ENCODE data around the gene DESI1.
"Not testable (repeated sequence)": the region's sequence is repeated elsewhere in the genome, so short reads cannot be mapped to it uniquely, and the experiment has no call there.

The DESI1 gene

DNA sequence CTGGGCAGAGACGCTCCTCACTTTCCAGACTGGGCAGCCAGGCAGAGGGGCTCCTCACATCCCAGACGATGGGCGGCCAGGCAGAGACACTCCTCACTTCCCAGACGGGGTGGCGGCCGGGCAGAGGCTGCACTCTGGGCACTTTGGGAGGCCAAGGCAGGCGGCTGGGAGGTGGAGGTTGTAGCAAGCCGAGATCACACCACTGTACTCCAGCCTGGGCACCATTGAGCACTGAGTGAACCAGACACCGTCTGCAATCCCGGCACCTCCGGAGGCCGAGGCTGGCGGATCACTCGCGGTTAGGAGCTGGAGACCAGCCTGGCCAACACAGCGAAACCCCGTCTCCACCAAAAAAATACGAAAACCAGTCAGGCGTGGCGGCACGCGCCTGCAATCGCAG lies 10.8 kb upstream of the DESI1 start:
- not testable (repeated sequence) for DNase-seq

DNA sequence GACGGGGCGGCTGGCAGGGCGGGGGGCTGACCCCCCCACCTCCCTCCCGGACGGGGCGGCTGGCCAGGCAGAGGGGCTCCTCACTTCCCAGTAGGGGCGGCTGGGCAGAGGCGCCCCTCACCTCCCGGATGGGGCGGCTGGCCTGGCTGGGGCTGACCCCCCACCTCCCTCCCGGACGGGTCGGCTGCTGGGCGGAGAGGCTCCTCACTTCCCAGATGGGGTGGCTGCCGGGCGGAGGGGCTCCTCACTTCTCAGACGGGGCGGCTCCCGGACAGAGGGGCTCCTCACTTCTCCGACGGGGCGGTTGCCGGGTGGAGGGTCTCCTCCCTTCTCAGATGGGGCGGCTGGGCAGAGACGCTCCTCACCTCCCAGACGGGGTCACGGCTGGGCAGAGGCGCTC lies 10.3 kb upstream of the DESI1 start:
- DNase-seq, result not testable (repeated sequence)

DNA sequence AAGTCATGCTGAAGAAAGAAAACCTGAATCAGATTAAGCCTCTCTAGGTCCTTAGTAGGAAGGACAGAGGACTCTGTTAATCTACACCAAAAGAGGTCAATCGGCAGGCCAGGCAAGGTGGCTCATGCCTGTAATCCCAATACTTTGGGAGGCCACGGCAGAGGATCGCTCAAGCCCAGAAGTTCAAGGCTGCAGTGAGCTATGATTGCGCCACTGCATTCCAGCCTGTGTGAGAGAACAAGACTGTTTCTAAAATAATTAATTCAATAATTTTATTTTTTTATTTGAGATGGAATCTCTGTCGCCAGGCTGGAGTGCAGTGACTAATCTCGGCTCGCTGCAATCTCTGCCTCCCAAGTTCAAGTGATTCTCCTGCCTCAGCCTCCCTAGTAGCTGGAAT lies 4.7 kb upstream of the DESI1 start:
- no peak for DNase-seq

DNA sequence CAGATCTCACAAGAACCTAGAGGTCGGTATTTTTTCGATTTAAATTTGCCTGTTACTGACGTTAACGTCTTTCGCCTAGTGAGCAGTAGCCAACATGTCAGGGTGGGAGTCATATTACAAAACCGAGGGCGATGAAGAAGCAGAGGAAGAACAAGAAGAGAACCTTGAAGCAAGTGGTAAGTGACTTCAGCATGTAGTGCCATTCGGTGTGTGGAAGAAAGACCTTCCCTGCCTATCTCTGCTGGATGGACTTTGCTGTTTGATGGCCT lies 1.0 kb upstream of the DESI1 start:
- DNase-seq, result no peak

GRCh38 chr22:41621099-41621910 lies 462 bp upstream of the DESI1 start, which contains the start of gene XRCC6:
Gene XRCC6 (plus strand): TSS chr22:41621295. CDS start chr22:41622005, 710 bp downstream.
- DNase-seq, result peak; percentile 100

- peak; percentile 62 for DNase-seq
Observed at GRCh38 chr22:41619979-41620588, 759 bp downstream of the DESI1 start.

- no peak for DNase-seq
Observed at GRCh38 chr22:41613456-41613855, 7.4 kb downstream of the DESI1 start.

GRCh38 chr22:41612603-41613306 lies 8.1 kb downstream of the DESI1 start:
- DNase-seq, result no peak

GRCh38 chr22:41608386-41608785 lies 12.5 kb downstream of the DESI1 start:
- no peak for DNase-seq

- peak; percentile 97 for DNase-seq
Observed at GRCh38 chr22:41603873-41604332, 16.9 kb downstream of the DESI1 start.

- no peak for DNase-seq
Observed at GRCh38 chr22:41600976-41601375, 19.9 kb downstream of the DESI1 start.

DNA sequence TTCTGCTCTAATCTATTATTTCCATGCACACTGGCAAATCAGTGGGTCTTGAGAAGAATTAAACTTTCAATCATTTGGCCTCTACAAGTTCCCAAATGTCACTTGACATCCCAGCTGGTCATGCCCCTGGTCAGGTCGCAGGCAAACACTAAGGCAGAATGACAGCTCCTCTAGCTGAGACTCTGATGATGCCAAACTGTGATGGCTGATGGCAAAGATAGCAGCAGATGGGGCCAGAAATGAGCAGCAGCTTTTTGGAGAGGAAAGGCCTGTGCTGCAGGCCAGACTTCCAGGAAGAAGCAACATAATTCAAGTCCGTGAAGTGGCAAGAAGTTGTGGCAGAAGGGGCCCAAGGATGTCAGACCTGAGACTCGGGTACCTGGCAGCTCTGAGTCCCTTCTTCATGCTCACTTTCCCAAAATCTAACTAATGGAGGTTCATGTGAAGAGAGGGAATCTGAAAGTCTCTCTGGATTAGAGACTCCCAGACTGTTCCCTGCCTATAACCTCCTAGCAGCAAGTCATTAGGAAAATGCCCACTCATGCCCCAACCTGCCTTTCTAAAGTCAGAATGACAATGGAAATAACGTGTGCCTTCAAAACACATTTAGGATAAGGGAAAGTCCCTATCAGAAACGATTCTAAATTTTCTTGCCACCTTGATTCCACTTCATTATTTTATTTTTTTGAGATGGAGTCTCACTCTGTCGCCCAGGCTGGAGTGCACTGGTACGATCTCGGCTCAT lies 21.8 kb downstream of the DESI1 start:
- DNase-seq, result peak; percentile 7

DNA sequence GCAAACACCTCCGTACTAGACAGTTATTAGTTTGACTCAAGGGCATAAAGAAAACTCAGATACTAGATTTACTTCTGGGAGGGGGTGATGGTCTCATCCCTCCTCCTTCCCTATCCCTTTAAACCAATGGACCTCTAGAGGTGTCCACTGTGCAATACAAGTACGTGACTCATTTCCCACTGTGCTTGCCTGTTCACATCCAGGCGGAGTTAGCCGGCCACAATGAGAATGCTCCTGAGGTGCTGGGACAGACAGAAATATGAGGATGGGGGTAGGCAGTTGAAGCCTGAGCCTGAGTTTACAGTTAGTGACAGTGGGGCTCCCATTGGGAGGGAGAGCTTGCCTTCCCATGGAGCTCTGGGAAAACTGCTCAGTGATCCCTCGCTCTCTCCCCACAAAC lies 22.8 kb downstream of the DESI1 start:
- DNase-seq, result no peak

DNA sequence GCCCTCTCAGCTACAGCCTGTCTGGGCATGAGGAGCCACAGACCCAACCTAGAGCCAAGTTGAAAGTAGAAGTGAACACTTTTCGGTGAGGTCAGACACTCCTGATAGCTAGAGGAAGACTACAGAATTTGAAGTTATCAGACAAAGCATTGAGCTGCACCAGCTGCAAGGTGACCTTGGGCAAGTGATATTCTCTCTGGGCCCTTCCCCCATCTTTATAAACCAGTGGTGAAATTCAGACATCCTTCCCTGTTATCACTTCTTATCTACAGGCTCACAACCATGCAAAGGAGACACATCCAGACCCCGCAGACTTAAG lies 23.2 kb downstream of the DESI1 start:
- peak; percentile 36 for DNase-seq

- peak; percentile 81 for DNase-seq
Observed at GRCh38 chr22:41596776-41597634, 23.8 kb downstream of the DESI1 start.

- no peak for DNase-seq
Observed at GRCh38 chr22:41595703-41596102, 25.1 kb downstream of the DESI1 start.

GRCh38 chr22:41593336-41593960 lies 27.4 kb downstream of the DESI1 start:
- not testable (repeated sequence) for DNase-seq

DNA sequence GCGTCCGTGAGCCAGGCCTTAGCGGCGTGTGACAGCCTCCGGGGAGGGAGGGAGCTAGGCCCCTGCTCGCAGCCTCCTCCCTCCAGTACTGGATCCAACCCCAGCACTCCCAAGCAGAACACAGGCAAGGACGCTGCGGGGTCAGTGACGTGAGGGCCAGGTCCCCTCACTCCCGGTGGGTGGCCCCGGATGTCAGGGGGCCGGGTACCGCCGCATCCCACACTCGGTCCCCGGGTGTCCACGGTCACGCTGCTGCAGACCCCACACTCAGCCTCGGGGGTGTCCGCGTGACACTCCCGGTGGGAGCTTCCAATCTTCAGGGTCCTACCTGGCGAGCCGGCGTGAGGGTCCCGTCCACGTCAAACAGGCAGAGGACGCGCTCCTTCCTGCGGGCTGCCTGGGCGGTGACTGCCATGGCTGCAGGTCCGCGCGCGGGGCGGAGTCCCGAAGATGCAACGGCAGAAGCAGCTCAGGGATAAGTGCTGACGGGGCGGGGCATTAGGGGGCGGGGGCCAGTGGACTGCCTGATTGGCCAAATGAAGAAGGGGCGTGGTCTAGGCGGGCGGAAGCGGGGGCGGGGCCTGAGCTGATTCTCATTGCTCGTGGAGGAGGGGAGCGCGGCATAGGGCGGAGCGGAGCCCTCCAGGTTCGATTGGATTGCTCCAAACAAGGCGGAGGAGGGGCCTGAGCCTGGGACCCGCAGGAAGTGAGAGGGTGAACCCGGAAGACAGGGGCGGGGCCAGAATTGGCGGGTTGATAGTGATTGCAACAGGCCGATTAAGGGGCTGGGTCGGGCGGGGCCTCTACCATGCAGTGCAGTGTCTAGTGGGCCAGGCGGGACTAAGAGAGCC lies 31.2 kb downstream of the DESI1 start, which contains the start of gene PMM1:
TSS of gene PMM1 (minus strand) at position 450 of the 851 bp plus-strand sequence. CDS start at position 415, 35 bp downstream.
- DNase-seq, result peak; percentile 100

GRCh38 chr22:41587347-41587723 lies 33.5 kb downstream of the DESI1 start:
- DNase-seq, result no peak

GRCh38 chr22:41585898-41586297 lies 34.9 kb downstream of the DESI1 start:
- no peak for DNase-seq

GRCh38 chr22:41584881-41585280 lies 36.0 kb downstream of the DESI1 start:
- no peak for DNase-seq

Data from hematopoietic multipotent progenitor cell treated with erythropoietin and hydrocortisone succinate and interleukin-3 and kit ligand, for 6 days (in vitro differentiated cells).